ENCODE results near the gene TMEM8B. TPM values are rescaled to one million over a fixed set of nuclear protein-coding genes. Genes with fewer than 3 reads are reported as not detected.

The TMEM8B gene
- total and polyA plus RNA-seq, 9 of the 15 experiments (the other 6 are each of a cell fraction or from before 2014, with no cell fraction given): 0.01 to 2.2 (median 1.1) TPM

Small RNAs within 50 kb of the gene (small RNA-seq; reads per million reads assigned to genes)
- 0.22 reads per million for gene HINT2

Other genes starting within 250 kb of the TMEM8B start
Only the 7 nearest of the 22 such genes appear.
- gene MSMP, start 75.0 kb upstream of the TMEM8B start, total RNA-seq (2014; rRNA removed): not detected in 2 replicates
- gene MSMP, start 75.0 kb upstream of the TMEM8B start, total RNA-seq (2014; rRNA removed; fragmentation: Illumina TruSeq; extraction: Trizol): not detected in 2 replicates
- gene MSMP, start 75.0 kb upstream of the TMEM8B start, total RNA-seq (2015; rRNA removed; fragmentation: Illumina TruSeq; extraction: Trizol): not detected in 2 replicates
- 0.60 and 0.87 TPM in 2 replicates for gene MSMP, start 75.0 kb upstream of the TMEM8B start, total RNA-seq (2021)
- gene MSMP, start 75.0 kb upstream of the TMEM8B start, polyA plus RNA-seq (2011; rRNA removed): not detected in 2 replicates
- gene MSMP, start 75.0 kb upstream of the TMEM8B start, polyA plus RNA-seq (2014; fragmentation: Illumina TruSeq; extraction: Trizol): not detected in 2 replicates
- gene MSMP, start 75.0 kb upstream of the TMEM8B start, polyA plus RNA-seq (2014; fragmentation: Nextera tagmentation; extraction: Ambion mirVana): not detected
- not detected in 2 replicates for gene MSMP, start 75.0 kb upstream of the TMEM8B start, polyA plus RNA-seq (2014; rRNA removed)
- gene NPR2, start 37.6 kb upstream of the TMEM8B start, total RNA-seq (2014; rRNA removed): 2.8 and 4.9 TPM in 2 replicates
- gene NPR2, start 37.6 kb upstream of the TMEM8B start, total RNA-seq (2014; rRNA removed; fragmentation: Illumina TruSeq; extraction: Trizol): 3.6 and 3.7 TPM in 2 replicates
- gene NPR2, start 37.6 kb upstream of the TMEM8B start, total RNA-seq (2015; rRNA removed; fragmentation: Illumina TruSeq; extraction: Trizol): 4.7 and 5.5 TPM in 2 replicates
- gene NPR2, start 37.6 kb upstream of the TMEM8B start, total RNA-seq (2021): 6.0 and 6.9 TPM in 2 replicates
- 12.9 and 14.5 TPM in 2 replicates for gene NPR2, start 37.6 kb upstream of the TMEM8B start, polyA plus RNA-seq (2011; rRNA removed)
- gene NPR2, start 37.6 kb upstream of the TMEM8B start, polyA plus RNA-seq (2014; fragmentation: Illumina TruSeq; extraction: Trizol): 6.2 and 7.3 TPM in 2 replicates
- gene NPR2, start 37.6 kb upstream of the TMEM8B start, polyA plus RNA-seq (2014; fragmentation: Nextera tagmentation; extraction: Ambion mirVana): 1 to 10 TPM; 2.4 to 6.4 TPM
- 5.5 and 10.5 TPM in 2 replicates for gene NPR2, start 37.6 kb upstream of the TMEM8B start, polyA plus RNA-seq (2014; rRNA removed)
- gene SPAG8, start 17.0 kb upstream of the TMEM8B start, total RNA-seq (2014; rRNA removed): 0.14 and 0.53 TPM in 2 replicates
- gene SPAG8, start 17.0 kb upstream of the TMEM8B start, total RNA-seq (2014; rRNA removed; fragmentation: Illumina TruSeq; extraction: Trizol): 0.18 and 0.67 TPM in 2 replicates
- 0.30 and 0.47 TPM in 2 replicates for gene SPAG8, start 17.0 kb upstream of the TMEM8B start, total RNA-seq (2015; rRNA removed; fragmentation: Illumina TruSeq; extraction: Trizol)
- gene SPAG8, start 17.0 kb upstream of the TMEM8B start, total RNA-seq (2021): 0.36 and 0.40 TPM in 2 replicates
- 0.21 and 0.27 TPM in 2 replicates for gene SPAG8, start 17.0 kb upstream of the TMEM8B start, polyA plus RNA-seq (2011; rRNA removed)
- 0.22 and 0.36 TPM in 2 replicates for gene SPAG8, start 17.0 kb upstream of the TMEM8B start, polyA plus RNA-seq (2014; fragmentation: Illumina TruSeq; extraction: Trizol)
- gene SPAG8, start 17.0 kb upstream of the TMEM8B start, polyA plus RNA-seq (2014; fragmentation: Nextera tagmentation; extraction: Ambion mirVana): under 1 TPM; 0.03 to 0.46 TPM
- gene SPAG8, start 17.0 kb upstream of the TMEM8B start, polyA plus RNA-seq (2014; rRNA removed): 0.17 and 0.40 TPM in 2 replicates
- gene HINT2, start 14.2 kb upstream of the TMEM8B start, total RNA-seq (2014; rRNA removed): 39.5 and 65.1 TPM in 2 replicates
- gene HINT2, start 14.2 kb upstream of the TMEM8B start, total RNA-seq (2014; rRNA removed; fragmentation: Illumina TruSeq; extraction: Trizol): 27.9 and 30.3 TPM in 2 replicates
- gene HINT2, start 14.2 kb upstream of the TMEM8B start, total RNA-seq (2015; rRNA removed; fragmentation: Illumina TruSeq; extraction: Trizol): 23.6 and 23.7 TPM in 2 replicates
- gene HINT2, start 14.2 kb upstream of the TMEM8B start, total RNA-seq (2021): 34.2 and 40.5 TPM in 2 replicates
- 27.2 and 33.7 TPM in 2 replicates for gene HINT2, start 14.2 kb upstream of the TMEM8B start, polyA plus RNA-seq (2011; rRNA removed)
- gene HINT2, start 14.2 kb upstream of the TMEM8B start, polyA plus RNA-seq (2014; fragmentation: Illumina TruSeq; extraction: Trizol): 33.2 and 35.0 TPM in 2 replicates
- gene HINT2, start 14.2 kb upstream of the TMEM8B start, polyA plus RNA-seq (2014; fragmentation: Nextera tagmentation; extraction: Ambion mirVana): 1 to 10 TPM; 5.6 to 6.2 TPM
- gene HINT2, start 14.2 kb upstream of the TMEM8B start, polyA plus RNA-seq (2014; rRNA removed): 44.1 and 49.9 TPM in 2 replicates
- gene FAM221B, start 496 bp upstream of the TMEM8B start, total RNA-seq (2014; rRNA removed): not detected in 2 replicates
- not detected in 2 replicates for gene FAM221B, start 496 bp upstream of the TMEM8B start, total RNA-seq (2014; rRNA removed; fragmentation: Illumina TruSeq; extraction: Trizol)
- gene FAM221B, start 496 bp upstream of the TMEM8B start, total RNA-seq (2015; rRNA removed; fragmentation: Illumina TruSeq; extraction: Trizol): not detected in 2 replicates
- not detected in 2 replicates for gene FAM221B, start 496 bp upstream of the TMEM8B start, total RNA-seq (2021)
- not detected in 2 replicates for gene FAM221B, start 496 bp upstream of the TMEM8B start, polyA plus RNA-seq (2011; rRNA removed)
- not detected in 2 replicates for gene FAM221B, start 496 bp upstream of the TMEM8B start, polyA plus RNA-seq (2014; fragmentation: Illumina TruSeq; extraction: Trizol)
- under 1 TPM in 1 of 2 experiments, not detected in 1; 0.01 TPM for gene FAM221B, start 496 bp upstream of the TMEM8B start, polyA plus RNA-seq (2014; fragmentation: Nextera tagmentation; extraction: Ambion mirVana)
- not detected in 2 replicates for gene FAM221B, start 496 bp upstream of the TMEM8B start, polyA plus RNA-seq (2014; rRNA removed)
- not detected in 2 replicates for gene OR13J1, start 41.2 kb downstream of the TMEM8B start, total RNA-seq (2014; rRNA removed)
- not detected in 2 replicates for gene OR13J1, start 41.2 kb downstream of the TMEM8B start, total RNA-seq (2014; rRNA removed; fragmentation: Illumina TruSeq; extraction: Trizol)
- gene OR13J1, start 41.2 kb downstream of the TMEM8B start, total RNA-seq (2015; rRNA removed; fragmentation: Illumina TruSeq; extraction: Trizol): not detected in 2 replicates
- not detected in 2 replicates for gene OR13J1, start 41.2 kb downstream of the TMEM8B start, total RNA-seq (2021)
- not detected in 2 replicates for gene OR13J1, start 41.2 kb downstream of the TMEM8B start, polyA plus RNA-seq (2011; rRNA removed)
- gene OR13J1, start 41.2 kb downstream of the TMEM8B start, polyA plus RNA-seq (2014; fragmentation: Illumina TruSeq; extraction: Trizol): not detected in 2 replicates
- not detected for gene OR13J1, start 41.2 kb downstream of the TMEM8B start, polyA plus RNA-seq (2014; fragmentation: Nextera tagmentation; extraction: Ambion mirVana)
- not detected in 2 replicates for gene OR13J1, start 41.2 kb downstream of the TMEM8B start, polyA plus RNA-seq (2014; rRNA removed)
- gene HRCT1, start 77.0 kb downstream of the TMEM8B start, total RNA-seq (2014; rRNA removed): not detected in 2 replicates
- not detected in 2 replicates for gene HRCT1, start 77.0 kb downstream of the TMEM8B start, total RNA-seq (2014; rRNA removed; fragmentation: Illumina TruSeq; extraction: Trizol)
- not detected in 2 replicates for gene HRCT1, start 77.0 kb downstream of the TMEM8B start, total RNA-seq (2015; rRNA removed; fragmentation: Illumina TruSeq; extraction: Trizol)
- gene HRCT1, start 77.0 kb downstream of the TMEM8B start, total RNA-seq (2021): not detected in 2 replicates
- 0.08 and 0.40 TPM in 2 replicates for gene HRCT1, start 77.0 kb downstream of the TMEM8B start, polyA plus RNA-seq (2011; rRNA removed)
- not detected in 2 replicates for gene HRCT1, start 77.0 kb downstream of the TMEM8B start, polyA plus RNA-seq (2014; fragmentation: Illumina TruSeq; extraction: Trizol)
- gene HRCT1, start 77.0 kb downstream of the TMEM8B start, polyA plus RNA-seq (2014; fragmentation: Nextera tagmentation; extraction: Ambion mirVana): not detected
- gene HRCT1, start 77.0 kb downstream of the TMEM8B start, polyA plus RNA-seq (2014; rRNA removed): not detected in 2 replicates